Measurements from ENCODE around the gene TNFSF13.
"Not testable (repeated sequence)": the region's sequence is repeated elsewhere in the genome, so short reads cannot be mapped to it uniquely, and the experiment has no call there.

Gene TNFSF13

GRCh38 chr17:7593296-7593695, 34.7 kb downstream of the TNFSF13 start:
- FAIRE-seq: no peak

- FAIRE-seq: not testable (repeated sequence)
Measured at GRCh38 chr17:7597561-7597960, 39.0 kb downstream of the TNFSF13 start.

DNA sequence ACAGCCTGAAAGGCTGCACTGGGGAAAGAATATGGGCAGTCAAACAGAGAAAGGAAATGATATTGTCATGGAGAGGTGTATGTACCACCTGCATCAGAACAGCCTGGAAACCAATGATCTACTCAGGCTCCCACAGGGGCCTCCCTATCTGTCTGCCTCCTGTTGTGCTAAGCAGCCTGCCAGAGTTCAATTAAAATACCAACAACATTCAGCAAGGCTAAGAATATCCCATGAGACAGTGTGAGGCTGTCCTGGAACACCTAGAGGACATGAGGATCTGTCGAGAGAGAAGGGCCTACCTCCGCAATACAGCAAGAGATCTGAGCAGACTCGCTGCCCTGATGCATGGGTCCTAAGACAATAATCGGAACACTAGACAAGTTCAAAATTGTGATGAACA, 47.7 kb downstream of the TNFSF13 start:
- FAIRE-seq: no peak

DNA sequence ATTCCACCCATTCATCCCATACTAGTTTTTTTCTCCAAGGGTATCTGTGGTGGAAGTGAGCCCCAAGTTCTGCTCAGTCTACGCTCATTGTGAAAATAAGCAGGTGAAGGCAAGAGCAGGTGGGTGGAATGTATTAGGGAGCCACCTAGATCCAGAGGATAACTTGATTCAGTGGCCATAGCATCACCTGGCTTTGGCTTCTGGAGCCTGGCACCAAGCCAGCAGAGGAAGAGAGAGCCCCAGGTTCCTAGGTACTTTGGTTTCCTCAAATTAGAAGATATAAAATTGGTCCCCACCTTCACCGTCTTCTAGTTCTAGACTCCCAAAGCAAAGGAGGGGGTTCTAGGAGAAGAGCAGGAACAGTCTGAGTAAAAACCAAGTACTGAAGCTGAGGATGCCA, 52.1 kb downstream of the TNFSF13 start:
- FAIRE-seq: no peak
